Panc1 (cell line): ENCODE data around the gene SMCO3. TPM values are rescaled to one million over a fixed set of nuclear protein-coding genes. Genes with fewer than 3 reads are reported as not detected.

Source experiments
- ATAC-seq: fragments of 200-7000 bp; cut with Tn5 transposase; 2 replicates; pipeline ENCODE4 v1.9.1; 2020; ENCODE audit warnings: mild to moderate bottlenecking, moderate library complexity
- BruUV-seq: library from RNA; stranded (reverse); fragments of 400-500 nt; replicated peaks from 2 replicates; lab custom pipeline; 2021; lab: Mats Ljungman, UMichigan
- CTCF ChIA-PET: fragments of 300-600 bp; sonication (Branson Sonifier 250); formaldehyde crosslinking; loops from one replicate; lab custom pipeline; 2022; ENCODE audit warnings: antibody characterized with exemption; lab: Charles Lee
- POLR2A ChIA-PET: fragments of 300-600 bp; sonication (Branson Sonifier 250); formaldehyde crosslinking; loops from one replicate; lab custom pipeline; 2022; ENCODE audit warnings: antibody characterized with exemption; lab: Charles Lee
- DNase-seq: peaks from one replicate; pipeline ENCODE4 v3.0.0-alpha.2; 2010; ENCODE audit warnings: low read depth, low spot score
- H3K27ac ChIP-seq: 2 replicates; pipeline ENCODE4 v1.5.1; 2011; ENCODE audit warnings: mild to moderate bottlenecking, low read length, inconsistent platforms
- H3K27me3 ChIP-seq: fragments of 200-500 bp; sonication (Bioruptor generic); 2 replicates; pipeline ENCODE4 v1.6.0; 2014; ENCODE audit warnings: low read length, inconsistent platforms; ENCODE audit not compliant: control insufficient read depth, insufficient read depth
- H3K36me3 ChIP-seq: fragments of 200-500 bp; sonication (Bioruptor generic); 2 replicates; pipeline ENCODE4 v1.5.1; 2014; ENCODE audit warnings: inconsistent platforms, mild to moderate bottlenecking, low read length, moderate library complexity; ENCODE audit not compliant: control insufficient read depth, insufficient read depth
- H3K4me1 ChIP-seq: 2 replicates; pipeline ENCODE4 v1.5.1; 2011; ENCODE audit warnings: inconsistent platforms, mild to moderate bottlenecking, low read length, moderate library complexity; ENCODE audit not compliant: control insufficient read depth, insufficient read depth
- H3K4me3 ChIP-seq, 2 experiments: 2 replicates each; pipeline ENCODE4 v1.5.1; 2011 to 2012; ENCODE audit warnings: low read depth in 2 of 2, low read length in 2 of 2, mild to moderate bottlenecking in 2 of 2, inconsistent platforms in 1 of 2, moderate library complexity in 1 of 2
- H3K9me3 ChIP-seq: fragments of 200-500 bp; sonication (Bioruptor generic); 2 replicates; pipeline ENCODE4 v1.5.1; 2014; ENCODE audit warnings: low read depth, mild to moderate bottlenecking, inconsistent platforms, low read length, moderate library complexity; ENCODE audit not compliant: control insufficient read depth, insufficient read depth
- CTCF ChIP-seq: fragments of 450-650 bp; IDR thresholded peaks from 2 replicates; pipeline ENCODE4 v1.5.1; 2017; ENCODE audit warnings: mild to moderate bottlenecking
- POLR2AphosphoS5 ChIP-seq: IDR thresholded peaks from 2 replicates; pipeline ENCODE4 v1.6.1; 2012; ENCODE audit warnings: mild to moderate bottlenecking, low read depth, low read length, moderate library complexity
- SIN3A ChIP-seq: IDR thresholded peaks from 2 replicates; pipeline ENCODE4 v1.6.1; 2012; ENCODE audit warnings: low read depth, mild to moderate bottlenecking, low read length, moderate library complexity, borderline replicate concordance; ENCODE audit not compliant: insufficient read depth
- TCF7L2 ChIP-seq: IDR thresholded peaks from 2 replicates; pipeline ENCODE4 v1.6.1; 2011; ENCODE audit warnings: mild to moderate bottlenecking, low read depth, low read length, inconsistent platforms
- in situ Hi-C: cut with HindIII; loops from 2 replicates; pipeline ENCODE4 v1.10.0; 2016; ENCODE audit warnings: low sequenced_read_pairs, low pct_unique_long_range_greater_than_20kb
- intact Hi-C: fragments of 100-400 bp; cut with micrococcal nuclease; formaldehyde crosslinking; loops from one replicate; pipeline ENCODE4 v1.10.0; 2022; ENCODE audit not compliant: unreplicated experiment
- total RNA-seq: library from RNA; stranded (reverse); gene quantifications from one replicate; pipeline ENCODE4 v1.2.1, GENCODE V29; 2021; ENCODE audit not compliant: unreplicated experiment
- TF ChIP-seq, protein P1 (sequence below), 2 experiments: IDR thresholded peaks; 2 replicates each; pipeline ENCODE4 v1.6.1; 2011 to 2012; ENCODE audit warnings: low read depth in 2 of 2, control low read depth in 1 of 2, low read length in 1 of 2, mild to moderate bottlenecking in 1 of 2, moderate library complexity in 1 of 2; ENCODE audit not compliant: insufficient read depth in 1 of 2

SMCO3 gene
- total RNA-seq, 1 experiment from 2014 or later: not detected

GRCh38 chr12:14810953-14811483, 3.0 kb downstream of the SMCO3 start:
- BruUV-seq: no TSS peak
- in situ Hi-C loops: no loop called here

DNA sequence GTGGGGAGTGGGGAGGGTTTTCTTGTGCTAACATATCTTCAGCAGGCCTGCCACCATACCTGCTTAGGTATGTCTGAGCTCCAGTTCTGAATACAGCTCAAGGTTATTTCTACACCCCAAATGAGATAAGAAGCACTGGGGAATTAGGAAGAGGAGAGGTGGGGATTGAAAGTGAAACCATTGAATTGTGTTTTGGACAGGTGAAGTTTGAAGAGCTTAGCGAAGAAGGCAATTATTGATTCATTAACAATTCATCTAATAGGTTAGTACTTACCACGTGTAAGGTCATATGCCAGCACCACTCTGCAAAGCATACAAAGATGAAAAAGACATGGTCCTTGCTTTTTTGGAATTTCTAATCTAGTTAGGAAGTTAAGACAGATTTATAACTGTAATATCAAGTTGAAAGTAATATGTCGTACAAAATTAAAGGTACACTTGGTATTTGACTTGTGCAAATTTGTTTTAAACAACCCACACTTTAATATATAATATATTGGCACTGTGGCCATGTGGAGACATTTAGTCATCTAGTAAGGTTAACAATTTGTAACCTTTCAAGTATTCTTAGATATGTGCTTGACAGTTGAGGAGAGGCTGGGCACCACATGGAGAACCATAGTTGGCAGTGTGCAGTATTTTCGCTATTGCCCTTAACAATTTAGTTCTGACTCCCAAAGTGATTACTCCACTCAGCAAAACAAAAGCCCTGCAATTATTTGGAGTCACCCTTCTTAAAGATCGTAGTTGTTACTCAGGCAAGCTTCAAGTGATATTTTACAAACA, 3.6 kb downstream of the SMCO3 start:
- no TSS peak for BruUV-seq
- in situ Hi-C loops (no loop called here), intact Hi-C loops (loop anchor here (2.0 kb wide), 1 partner anchor 184 kb away; no protein-coding TSS in a partner anchor)
- ATAC-seq (no peak), DNase-seq (no peak)
- no peak overlapping the region for H3K4me3 ChIP-seq
- H3K27ac ChIP-seq: no peak overlapping the region
- no peaks in the 10 kb centered on the region for H3K4me1 ChIP-seq
- no peak for TF ChIP-seq POLR2AphosphoS5
- TF ChIP-seq, protein P1, sequence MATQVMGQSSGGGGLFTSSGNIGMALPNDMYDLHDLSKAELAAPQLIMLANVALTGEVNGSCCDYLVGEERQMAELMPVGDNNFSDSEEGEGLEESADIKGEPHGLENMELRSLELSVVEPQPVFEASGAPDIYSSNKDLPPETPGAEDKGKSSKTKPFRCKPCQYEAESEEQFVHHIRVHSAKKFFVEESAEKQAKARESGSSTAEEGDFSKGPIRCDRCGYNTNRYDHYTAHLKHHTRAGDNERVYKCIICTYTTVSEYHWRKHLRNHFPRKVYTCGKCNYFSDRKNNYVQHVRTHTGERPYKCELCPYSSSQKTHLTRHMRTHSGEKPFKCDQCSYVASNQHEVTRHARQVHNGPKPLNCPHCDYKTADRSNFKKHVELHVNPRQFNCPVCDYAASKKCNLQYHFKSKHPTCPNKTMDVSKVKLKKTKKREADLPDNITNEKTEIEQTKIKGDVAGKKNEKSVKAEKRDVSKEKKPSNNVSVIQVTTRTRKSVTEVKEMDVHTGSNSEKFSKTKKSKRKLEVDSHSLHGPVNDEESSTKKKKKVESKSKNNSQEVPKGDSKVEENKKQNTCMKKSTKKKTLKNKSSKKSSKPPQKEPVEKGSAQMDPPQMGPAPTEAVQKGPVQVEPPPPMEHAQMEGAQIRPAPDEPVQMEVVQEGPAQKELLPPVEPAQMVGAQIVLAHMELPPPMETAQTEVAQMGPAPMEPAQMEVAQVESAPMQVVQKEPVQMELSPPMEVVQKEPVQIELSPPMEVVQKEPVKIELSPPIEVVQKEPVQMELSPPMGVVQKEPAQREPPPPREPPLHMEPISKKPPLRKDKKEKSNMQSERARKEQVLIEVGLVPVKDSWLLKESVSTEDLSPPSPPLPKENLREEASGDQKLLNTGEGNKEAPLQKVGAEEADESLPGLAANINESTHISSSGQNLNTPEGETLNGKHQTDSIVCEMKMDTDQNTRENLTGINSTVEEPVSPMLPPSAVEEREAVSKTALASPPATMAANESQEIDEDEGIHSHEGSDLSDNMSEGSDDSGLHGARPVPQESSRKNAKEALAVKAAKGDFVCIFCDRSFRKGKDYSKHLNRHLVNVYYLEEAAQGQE (IDR thresholded peaks at IDR 0.05; ENCODE audit: insufficient read depth in 1 of 2, low read depth in 2 of 2, low read length in 1 of 2): no peak
- TF ChIP-seq CTCF: no peak
- TF ChIP-seq SIN3A: no peak
- H3K27me3 ChIP-seq: no peaks in the 10 kb centered on the region
- POLR2A ChIA-PET: no interaction called here
- CTCF ChIA-PET: interaction anchor here (1.5 kb wide), 1 partner anchor 185 kb away, joined by 7 read pairs; no protein-coding TSS in a partner anchor
- H3K9me3 ChIP-seq: no peaks in the 10 kb centered on the region
- H3K36me3 ChIP-seq: no peaks in the 10 kb centered on the region

More at GRCh38 chr12:14810953-14811483, 3.0 kb downstream of the SMCO3 start:
- CTCF ChIA-PET: interaction anchor here (1.5 kb wide), 1 partner anchor 185 kb away, joined by 7 read pairs; no protein-coding TSS in a partner anchor
- POLR2A ChIA-PET: no interaction called here
- H3K9me3 ChIP-seq: no peaks in the 10 kb centered on the region
- H3K27ac ChIP-seq: no peak overlapping the region
- no peaks in the 10 kb centered on the region for H3K4me1 ChIP-seq
- intact Hi-C loops: loop anchor here (2.0 kb wide), 1 partner anchor 184 kb away; no protein-coding TSS in a partner anchor
- no peak for DNase-seq
- peak; percentile 76; the same call in 1 of the 2 replicates for ATAC-seq
- TF ChIP-seq SIN3A: no peak
- peak; percentile 74 for TF ChIP-seq CTCF
- TF ChIP-seq, protein P1 (IDR thresholded peaks at IDR 0.05; ENCODE audit: insufficient read depth in 1 of 2, low read depth in 2 of 2, low read length in 1 of 2): no peak
- no peak for TF ChIP-seq POLR2AphosphoS5
- no peak for TF ChIP-seq TCF7L2
- no peaks in the 10 kb centered on the region for H3K27me3 ChIP-seq
- H3K4me3 ChIP-seq: no peak overlapping the region
- H3K36me3 ChIP-seq: no peaks in the 10 kb centered on the region
